HG03045 (cell line): ENCODE data around the gene FANCE.

ENCODE experiments used
- ATAC-seq: cut with Tn5 transposase; IDR thresholded peaks from one replicate; pipeline ENCODE4 v1.9.1; 2021; ENCODE audit warnings: mild to moderate bottlenecking, moderate library complexity; ENCODE audit not compliant: unreplicated experiment

Gene FANCE

GRCh38 chr6:35483490-35483889 lies 31.4 kb downstream of the FANCE start:
- no peak for ATAC-seq

- no peak for ATAC-seq
These were observed 31.9 kb downstream of the FANCE start for GRCh38 chr6:35483893-35484645.

GRCh38 chr6:35484921-35485392 lies 32.8 kb downstream of the FANCE start:
- ATAC-seq = no peak

- ATAC-seq = no peak
These were observed 33.3 kb downstream of the FANCE start for GRCh38 chr6:35485402-35485877.

GRCh38 chr6:35486005-35486925 lies 34.1 kb downstream of the FANCE start:
- no peak for ATAC-seq

GRCh38 chr6:35487658-35488516 lies 35.7 kb downstream of the FANCE start:
- ATAC-seq = no peak

GRCh38 chr6:35488517-35488862 lies 36.4 kb downstream of the FANCE start:
- no peak for ATAC-seq

- ATAC-seq = no peak
These were observed 36.9 kb downstream of the FANCE start for GRCh38 chr6:35489066-35489465.

- ATAC-seq = no peak
These were observed 38.1 kb downstream of the FANCE start for GRCh38 chr6:35489995-35490791.

GRCh38 chr6:35490821-35491557 lies 38.9 kb downstream of the FANCE start:
- ATAC-seq = no peak

GRCh38 chr6:35491558-35492257 lies 39.6 kb downstream of the FANCE start:
- no peak for ATAC-seq

GRCh38 chr6:35492258-35492973 lies 40.3 kb downstream of the FANCE start:
- ATAC-seq = no peak

GRCh38 chr6:35492974-35493284 lies 40.8 kb downstream of the FANCE start:
- no peak for ATAC-seq

- ATAC-seq = no peak
These were observed 41.3 kb downstream of the FANCE start for GRCh38 chr6:35493307-35493983.

- ATAC-seq = no peak
These were observed 42.0 kb downstream of the FANCE start for GRCh38 chr6:35494161-35494563.

- ATAC-seq = no peak
These were observed 43.3 kb downstream of the FANCE start for GRCh38 chr6:35495258-35496035.
